Cardiac muscle cell (in vitro differentiated cells and primary cell): ENCODE data around the gene EID1. TPM values are rescaled to one million over a fixed set of nuclear protein-coding genes. Genes with fewer than 3 reads are reported as not detected.

Source experiments
- DNase-seq, 2 donors: peaks; one replicate each; pipeline versions ENCODE4 v3.0.0 to v3.0.0-alpha.2; 2010 to 2017; ENCODE audit warnings: low read depth in 1 of 2, low spot score in 1 of 2
- H3K27ac ChIP-seq: fragments of 200-600 bp; sonication (generic); 2 replicates; pipeline ENCODE4 v1.5.1; 2016
- H3K27me3 ChIP-seq: fragments of 200-600 bp; sonication (generic); 2 replicates; pipeline ENCODE4 v1.6.0; 2016; ENCODE audit warnings: control low read depth
- H3K36me3 ChIP-seq: fragments of 200-600 bp; sonication (generic); 2 replicates; pipeline ENCODE4 v1.5.1; 2016; ENCODE audit warnings: control low read depth
- H3K4me1 ChIP-seq: fragments of 200-600 bp; sonication (generic); 2 replicates; pipeline ENCODE4 v1.8.1; 2017; ENCODE audit warnings: low read depth, mild to moderate bottlenecking, mixed run types
- H3K4me3 ChIP-seq: fragments of 200-600 bp; sonication (generic); 2 replicates; pipeline ENCODE4 v1.5.1; 2016; ENCODE audit warnings: mild to moderate bottlenecking
- H3K9me3 ChIP-seq: fragments of 200-600 bp; sonication (generic); 2 replicates; pipeline ENCODE4 v1.5.1; 2017; ENCODE audit warnings: low read depth, mild to moderate bottlenecking, control low read depth
- CTCF ChIP-seq: IDR thresholded peaks from 2 replicates; pipeline ENCODE4 v1.5.1; 2012; ENCODE audit warnings: low read depth, mild to moderate bottlenecking, low read length
- polyA plus RNA-seq: library from polyadenylated mRNA; unstranded; fragments of >200 nt; fragmentation: Nextera tagmentation; extraction: Ambion mirVana; gene quantifications from 2 replicates; pipeline ENCODE4 v1.2.1, GENCODE V29; 2016
- total RNA-seq: library from RNA; depleted of rRNA; stranded (reverse); fragments of >200 nt; gene quantifications from 2 replicates; pipeline ENCODE4 v1.2.3, GENCODE V29; 2016

Gene EID1
- total and polyA plus RNA-seq, 2 experiments from 2014 or later = 355 to 422 TPM

GRCh38 chr15:48924528-48925393 is 46.8 kb downstream of the EID1 start:
- Histone ChIP-seq H3K9me3 (no peaks in the 10 kb centered on the region), H3K36me3 (no peaks in the 10 kb centered on the region), H3K27me3 (no peaks in the 10 kb centered on the region), H3K4me3 (no peak overlapping the region), H3K4me1 (no peaks in the 10 kb centered on the region), H3K27ac (no peak overlapping the region)
- TF ChIP-seq CTCF = no peak
- DNase-seq = no peak

DNA sequence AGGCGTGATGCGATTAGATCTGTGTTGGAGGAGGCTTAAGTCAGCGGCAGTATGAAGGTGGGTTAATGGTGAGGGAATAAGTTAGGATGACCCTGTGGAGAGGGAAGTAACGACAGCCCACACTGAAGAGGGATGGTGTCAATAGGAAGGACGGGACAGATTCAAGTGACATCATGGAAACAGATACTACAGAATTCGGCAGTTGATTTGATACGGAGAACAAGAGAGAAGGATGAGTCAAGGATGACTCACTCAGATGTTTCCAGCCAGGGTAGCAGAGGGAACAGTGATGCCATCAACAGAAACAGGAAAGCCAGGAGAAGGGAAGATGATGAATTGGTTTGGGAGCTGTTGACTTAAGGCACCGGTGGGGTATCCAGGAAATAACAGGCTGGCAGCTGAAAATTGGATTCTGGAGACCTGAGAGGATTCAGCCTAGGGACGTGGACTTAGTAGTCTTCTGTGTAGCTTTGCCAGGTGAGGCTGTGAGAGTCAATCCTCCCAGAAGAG is 47.8 kb downstream of the EID1 start:
- Histone ChIP-seq H3K4me1 (no peaks in the 10 kb centered on the region), H3K27me3 (no peaks in the 10 kb centered on the region), H3K27ac (no peak overlapping the region), H3K4me3 (no peak overlapping the region), H3K9me3 (no peaks in the 10 kb centered on the region), H3K36me3 (no peaks in the 10 kb centered on the region)
- DNase-seq = peak in 1 of 2 donors; percentile 81
- TF ChIP-seq CTCF = no peak

DNA sequence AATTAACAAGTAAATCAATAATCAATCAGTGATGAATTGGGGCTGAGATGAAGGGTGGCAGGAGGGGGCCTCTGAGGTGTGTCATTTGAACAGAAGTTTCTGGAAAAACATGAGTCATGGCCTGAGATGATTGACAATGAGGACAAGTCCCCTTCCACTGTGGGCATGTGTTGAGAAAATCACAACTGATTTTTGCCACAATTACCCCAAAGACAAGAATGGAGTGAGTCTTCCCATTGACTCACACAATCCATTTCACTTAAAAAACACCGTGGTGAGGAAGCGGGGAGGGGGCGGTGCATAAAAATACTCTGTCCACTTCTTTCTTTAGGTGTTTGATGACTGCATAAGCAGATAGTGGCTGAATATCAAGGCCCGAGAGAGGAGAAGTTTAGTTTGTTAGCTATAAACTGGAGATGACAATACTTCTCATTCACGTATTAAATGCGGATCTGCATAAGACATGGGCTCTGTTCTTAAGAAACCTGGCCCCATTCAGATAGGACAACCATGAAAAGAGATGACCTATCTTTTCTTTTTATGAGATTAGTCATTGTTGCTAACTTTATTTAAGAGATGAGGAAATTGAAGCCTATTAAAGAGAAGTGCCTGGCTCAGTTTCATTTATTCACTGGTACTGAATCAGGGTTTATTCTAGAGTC is 51.1 kb downstream of the EID1 start:
- no peak overlapping the region for H3K27ac ChIP-seq
- DNase-seq = no peak

DNA sequence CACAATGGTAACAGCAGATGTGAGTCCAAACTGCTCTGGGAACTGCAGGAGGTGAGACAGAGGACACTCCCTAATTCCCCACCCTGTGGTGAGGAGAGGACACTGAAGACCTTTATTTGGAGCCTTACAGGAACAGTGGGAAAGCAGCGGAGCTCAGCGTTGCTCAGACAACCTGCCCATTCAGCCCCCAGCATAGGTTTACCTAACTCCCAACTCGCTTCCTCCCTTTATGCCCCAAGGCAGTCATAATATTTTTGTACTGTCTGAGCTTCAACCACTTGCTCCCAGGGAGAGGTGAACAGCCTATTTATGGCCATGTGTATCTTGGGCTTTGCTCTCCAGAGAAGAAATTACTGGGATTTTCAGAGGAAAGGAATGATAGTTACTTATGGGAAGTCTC is 51.7 kb downstream of the EID1 start:
- no peak for DNase-seq
- Histone ChIP-seq H3K27me3 (no peaks in the 10 kb centered on the region), H3K9me3 (no peaks in the 10 kb centered on the region), H3K36me3 (no peaks in the 10 kb centered on the region), H3K27ac (no peak overlapping the region), H3K4me1 (no peaks in the 10 kb centered on the region), H3K4me3 (no peak overlapping the region)
- TF ChIP-seq CTCF = no peak

More for the DNA sequence above, 51.1 kb downstream of the EID1 start:
- Histone ChIP-seq H3K4me3 (no peak overlapping the region), H3K27me3 (no peaks in the 10 kb centered on the region), H3K36me3 (no peaks in the 10 kb centered on the region), H3K9me3 (no peaks in the 10 kb centered on the region), H3K4me1 (no peaks in the 10 kb centered on the region)
- no peak for TF ChIP-seq CTCF

Other genes starting within 250 kb of the EID1 start
- 5.3 and 6.0 TPM in 2 replicates for gene FBN1, start 232.4 kb upstream of the EID1 start, total RNA-seq
- gene FBN1, start 232.4 kb upstream of the EID1 start, polyA plus RNA-seq = 1.7 and 2.1 TPM in 2 replicates
- gene CEP152, start 67.1 kb upstream of the EID1 start, total RNA-seq = 1.7 and 5.6 TPM in 2 replicates
- 2.7 and 4.7 TPM in 2 replicates for gene CEP152, start 67.1 kb upstream of the EID1 start, polyA plus RNA-seq
- 1.5 and 3.1 TPM in 2 replicates for gene SHC4, start 85.8 kb downstream of the EID1 start, total RNA-seq
- 1.3 and 2.8 TPM in 2 replicates for gene SHC4, start 85.8 kb downstream of the EID1 start, polyA plus RNA-seq
- 19.9 and 24.6 TPM in 2 replicates for gene SECISBP2L, start 168.3 kb downstream of the EID1 start, total RNA-seq
- gene SECISBP2L, start 168.3 kb downstream of the EID1 start, polyA plus RNA-seq = 25.2 and 27.9 TPM in 2 replicates